ENCODE measurements around the gene LAMP2.
"Not testable (repeated sequence)": the region's sequence is repeated elsewhere in the genome, so short reads cannot be mapped to it uniquely, and the experiment has no call there.

LAMP2 gene

DNA sequence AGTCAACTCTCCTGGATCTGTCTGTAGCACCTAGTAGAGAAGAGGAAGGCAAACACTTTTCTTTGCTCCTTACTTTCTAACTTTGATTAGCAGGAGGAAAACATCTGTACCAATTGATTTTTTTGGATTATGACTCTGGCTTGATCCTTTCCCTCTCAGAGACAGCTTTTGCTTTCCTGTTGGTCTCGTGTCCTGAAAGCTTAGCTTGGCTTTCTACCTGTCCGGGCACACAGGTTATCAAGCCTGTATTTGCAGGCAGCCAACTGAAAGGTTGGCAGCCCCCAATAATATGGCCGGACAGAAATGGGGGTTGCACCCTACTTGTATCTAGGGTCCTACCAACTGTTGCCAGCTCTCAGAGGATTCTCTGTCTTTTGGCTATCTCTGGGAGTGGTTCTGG lies 43.1 kb upstream of the LAMP2 start:
- Histone ChIP-seq H4K91ac (ENCODE audit: low read depth, low read length) (no peak overlapping the region), H4K12ac (ENCODE audit: low read depth, low read length) (no peak overlapping the region), H2AK5ac (ENCODE audit: low read length) (no peak overlapping the region), H3K36me3 (ENCODE audit: control insufficient read depth in 1 of 2, insufficient read depth in 2 of 2, low read length in 2 of 2) (no peaks in the 10 kb centered on the region), H3K79me2 (ENCODE audit: control insufficient read depth, insufficient read depth, low read length, poor library complexity) (no peaks in the 10 kb centered on the region), H3K18ac (ENCODE audit: low read length) (no peak overlapping the region), H3K4me2 (ENCODE audit: low read length) (no peak overlapping the region), H3K14ac (ENCODE audit: low read length) (no peak overlapping the region), H3K4me1 (ENCODE audit: control insufficient read depth in 1 of 2, insufficient read depth in 2 of 2, low read length in 2 of 2) (no peaks in the 10 kb centered on the region), H3K4ac (ENCODE audit: low read depth, low read length) (no peak overlapping the region), H3K79me1 (ENCODE audit: low read length) (no peaks in the 10 kb centered on the region), H3K9me3 (ENCODE audit: insufficient read depth, low read depth, low read length) (no peaks in the 10 kb centered on the region), H2BK120ac (ENCODE audit: insufficient read depth, low read length, poor library complexity) (no peak overlapping the region), H2AFZ (ENCODE audit: insufficient read depth, low read length, poor library complexity) (no peak overlapping the region), H3K4me3 (ENCODE audit: low read depth, low read length) (no peak overlapping the region), H3K27ac (ENCODE audit: low read depth, low read length) (no peak overlapping the region), H2BK12ac (ENCODE audit: low read length) (no peak overlapping the region), H4K8ac (ENCODE audit: low read depth, low read length) (no peak overlapping the region), H3K9ac (ENCODE audit: low read length) (no peak overlapping the region), H3K23ac (ENCODE audit: low read length) (no peak overlapping the region), H3K27me3 (ENCODE audit: insufficient read depth, low read length) (no peaks in the 10 kb centered on the region), H2BK5ac (ENCODE audit: low read depth, low read length, poor library complexity) (no peak overlapping the region)
- DNase-seq: no peak
- no CpG with 5 or more reads among the region's 3 CpGs for WGBS (ENCODE audit: extremely low coverage, insufficient coverage, insufficient read length)

DNA sequence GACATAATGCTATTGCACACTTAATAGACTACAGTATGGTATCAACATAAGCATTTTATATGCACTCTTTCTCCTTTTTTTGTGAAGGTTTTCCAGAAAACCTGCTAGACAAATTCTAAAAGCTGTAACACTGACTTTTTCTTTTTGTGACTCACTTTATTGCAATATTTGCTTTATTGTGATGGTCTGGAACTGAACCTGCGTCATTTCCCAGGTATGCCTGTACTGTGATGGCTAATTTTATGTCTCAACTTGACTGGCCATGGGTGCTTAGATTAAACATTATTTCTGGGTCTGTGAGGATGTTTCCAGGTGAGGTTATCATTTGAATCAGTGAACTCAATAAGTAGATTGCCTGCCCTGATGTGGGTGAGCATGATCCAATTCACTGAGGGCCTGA lies 35.5 kb upstream of the LAMP2 start:
- Histone ChIP-seq H4K91ac (ENCODE audit: low read depth, low read length) (no peak overlapping the region), H3K4me1 (ENCODE audit: control insufficient read depth in 1 of 2, insufficient read depth in 2 of 2, low read length in 2 of 2) (no peaks in the 10 kb centered on the region), H3K9ac (ENCODE audit: low read length) (no peak overlapping the region), H3K9me3 (ENCODE audit: insufficient read depth, low read depth, low read length) (no peaks in the 10 kb centered on the region), H2BK5ac (ENCODE audit: low read depth, low read length, poor library complexity) (no peak overlapping the region), H3K79me1 (ENCODE audit: low read length) (no peaks in the 10 kb centered on the region), H3K4me2 (ENCODE audit: low read length) (no peak overlapping the region), H3K14ac (ENCODE audit: low read length) (no peak overlapping the region), H4K12ac (ENCODE audit: low read depth, low read length) (no peak overlapping the region), H3K4me3 (ENCODE audit: low read depth, low read length) (no peak overlapping the region), H2BK120ac (ENCODE audit: insufficient read depth, low read length, poor library complexity) (no peak overlapping the region), H3K18ac (ENCODE audit: low read length) (no peak overlapping the region), H3K27ac (ENCODE audit: low read depth, low read length) (no peak overlapping the region), H3K4ac (ENCODE audit: low read depth, low read length) (no peak overlapping the region), H3K27me3 (ENCODE audit: insufficient read depth, low read length) (no peaks in the 10 kb centered on the region), H2AK5ac (ENCODE audit: low read length) (no peak overlapping the region), H3K79me2 (ENCODE audit: control insufficient read depth, insufficient read depth, low read length, poor library complexity) (no peaks in the 10 kb centered on the region), H3K23ac (ENCODE audit: low read length) (no peak overlapping the region), H3K36me3 (ENCODE audit: control insufficient read depth in 1 of 2, insufficient read depth in 2 of 2, low read length in 2 of 2) (no peaks in the 10 kb centered on the region), H2BK12ac (ENCODE audit: low read length) (no peak overlapping the region), H4K8ac (ENCODE audit: low read depth, low read length) (no peak overlapping the region), H2AFZ (ENCODE audit: insufficient read depth, low read length, poor library complexity) (no peak overlapping the region)
- no CpG with 5 or more reads among the region's 1 CpG for WGBS (ENCODE audit: extremely low coverage, insufficient coverage, insufficient read length)
- peak; percentile 5 to 31 for DNase-seq

DNA sequence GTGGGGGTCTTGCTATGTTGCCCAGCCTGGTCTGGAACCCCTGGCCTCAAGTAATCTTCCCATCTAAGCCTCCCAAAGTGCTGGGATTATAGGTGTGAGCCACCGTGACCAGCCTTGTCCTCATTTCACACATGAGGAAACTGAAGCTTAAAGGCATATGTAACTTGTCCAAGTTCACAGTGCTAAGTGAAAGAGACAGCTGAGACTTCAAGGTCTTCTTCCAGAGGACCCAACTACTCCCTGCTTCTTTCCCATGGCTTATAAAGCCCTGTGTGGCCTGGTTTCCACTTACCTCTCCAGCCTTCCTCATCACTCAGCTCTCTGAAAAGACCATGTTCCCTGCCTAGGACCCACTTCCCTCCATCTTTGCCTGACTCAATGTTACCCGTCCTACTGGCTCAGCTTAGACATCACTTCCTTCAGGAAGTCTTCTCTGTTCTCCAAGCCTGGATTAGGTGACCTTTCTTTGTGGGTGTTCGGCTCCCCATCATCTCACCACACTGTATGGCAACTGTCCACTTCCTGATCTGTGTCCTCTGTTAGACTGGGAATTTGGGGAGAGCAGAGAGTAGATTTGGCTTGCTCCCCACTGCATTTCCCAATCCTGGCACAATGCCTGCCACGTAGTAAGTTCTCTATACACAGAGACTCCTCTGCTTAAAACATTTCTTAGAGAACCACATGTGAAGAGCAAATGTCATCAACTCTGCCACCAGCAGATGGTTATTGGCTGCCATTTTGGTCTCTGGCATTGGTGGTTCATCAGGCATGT lies 30.4 kb upstream of the LAMP2 start:
- no peak overlapping the region for H4K8ac ChIP-seq (ENCODE audit: low read depth, low read length)

DNA sequence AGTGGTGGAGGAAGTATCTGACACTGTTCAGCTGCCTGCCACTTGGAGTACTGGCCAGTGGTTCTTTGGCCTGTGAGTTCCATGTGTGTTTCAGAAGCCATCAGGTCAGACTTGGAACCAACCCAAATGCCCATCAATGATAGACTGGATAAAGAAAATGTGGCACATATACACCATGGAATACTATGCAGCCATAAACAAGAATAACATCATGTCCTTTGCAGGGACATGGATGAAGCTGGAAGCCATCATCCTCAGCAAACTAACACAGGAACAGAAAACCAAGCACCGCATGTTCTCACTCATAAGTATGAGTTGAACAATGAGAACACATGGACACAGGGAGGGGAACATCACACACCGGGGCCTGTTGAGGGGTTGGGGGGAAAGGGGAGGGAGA lies 21.0 kb upstream of the LAMP2 start:
- not testable (repeated sequence) for H3K4ac ChIP-seq (ENCODE audit: low read depth, low read length); H3K27me3 ChIP-seq (ENCODE audit: insufficient read depth, low read length); H3K23ac ChIP-seq (ENCODE audit: low read length); H3K79me2 ChIP-seq (ENCODE audit: control insufficient read depth, insufficient read depth, low read length, poor library complexity); H3K14ac ChIP-seq (ENCODE audit: low read length); H3K79me1 ChIP-seq (ENCODE audit: low read length); H2BK12ac ChIP-seq (ENCODE audit: low read length); H3K9me3 ChIP-seq (ENCODE audit: insufficient read depth, low read depth, low read length); H4K12ac ChIP-seq (ENCODE audit: low read depth, low read length); H2AFZ ChIP-seq (ENCODE audit: insufficient read depth, low read length, poor library complexity); H4K8ac ChIP-seq (ENCODE audit: low read depth, low read length); H3K4me3 ChIP-seq (ENCODE audit: low read depth, low read length); H2AK5ac ChIP-seq (ENCODE audit: low read length); H3K18ac ChIP-seq (ENCODE audit: low read length); H3K4me1 ChIP-seq (ENCODE audit: control insufficient read depth in 1 of 2, insufficient read depth in 2 of 2, low read length in 2 of 2); H3K4me2 ChIP-seq (ENCODE audit: low read length); H2BK120ac ChIP-seq (ENCODE audit: insufficient read depth, low read length, poor library complexity); H3K36me3 ChIP-seq (ENCODE audit: control insufficient read depth in 1 of 2, insufficient read depth in 2 of 2, low read length in 2 of 2); H2BK5ac ChIP-seq (ENCODE audit: low read depth, low read length, poor library complexity); H3K27ac ChIP-seq (ENCODE audit: low read depth, low read length); H3K9ac ChIP-seq (ENCODE audit: low read length); H4K91ac ChIP-seq (ENCODE audit: low read depth, low read length); DNase-seq
- WGBS (ENCODE audit: extremely low coverage, insufficient coverage, insufficient read length): no CpG with 5 or more reads among the region's 2 CpGs

More for the DNA sequence above, 30.4 kb upstream of the LAMP2 start:
- Histone ChIP-seq H2AK5ac (ENCODE audit: low read length) (no peak overlapping the region), H3K27ac (ENCODE audit: low read depth, low read length) (no peak overlapping the region), H3K14ac (ENCODE audit: low read length) (no peak overlapping the region), H3K4me2 (ENCODE audit: low read length) (no peak overlapping the region), H3K4ac (ENCODE audit: low read depth, low read length) (no peak overlapping the region), H3K79me2 (ENCODE audit: control insufficient read depth, insufficient read depth, low read length, poor library complexity) (no peaks in the 10 kb centered on the region), H4K91ac (ENCODE audit: low read depth, low read length) (no peak overlapping the region), H3K36me3 (ENCODE audit: control insufficient read depth in 1 of 2, insufficient read depth in 2 of 2, low read length in 2 of 2) (no peaks in the 10 kb centered on the region), H3K79me1 (ENCODE audit: low read length) (no peaks in the 10 kb centered on the region), H2BK120ac (ENCODE audit: insufficient read depth, low read length, poor library complexity) (no peak overlapping the region), H3K18ac (ENCODE audit: low read length) (no peak overlapping the region), H3K4me1 (ENCODE audit: control insufficient read depth in 1 of 2, insufficient read depth in 2 of 2, low read length in 2 of 2) (no peaks in the 10 kb centered on the region), H3K23ac (ENCODE audit: low read length) (no peak overlapping the region), H3K27me3 (ENCODE audit: insufficient read depth, low read length) (no peaks in the 10 kb centered on the region), H4K12ac (ENCODE audit: low read depth, low read length) (no peak overlapping the region), H2AFZ (ENCODE audit: insufficient read depth, low read length, poor library complexity) (no peak overlapping the region), H3K4me3 (ENCODE audit: low read depth, low read length) (no peak overlapping the region), H3K9ac (ENCODE audit: low read length) (no peak overlapping the region), H2BK12ac (ENCODE audit: low read length) (no peak overlapping the region), H3K9me3 (ENCODE audit: insufficient read depth, low read depth, low read length) (no peaks in the 10 kb centered on the region), H2BK5ac (ENCODE audit: low read depth, low read length, poor library complexity) (no peak overlapping the region)
- DNase-seq: no peak
- no CpG with 5 or more reads among the region's 4 CpGs for WGBS (ENCODE audit: extremely low coverage, insufficient coverage, insufficient read length)
